GM12878 (cell line): ENCODE measurements around the gene NRTN. TPM values are rescaled to one million over a fixed set of nuclear protein-coding genes. Genes with fewer than 3 reads are reported as not detected.

Experiments
- ATAC-seq: fragments of 200-7000 bp; cut with Tn5 transposase; 3 replicates; pipeline ENCODE4 v1.9.1; 2020; ENCODE audit warnings: mild to moderate bottlenecking, moderate library complexity
- BruUV-seq: library from RNA; stranded (reverse); fragments of 400-500 nt; replicated peaks from 2 replicates; lab custom pipeline; 2021; lab: Mats Ljungman, UMichigan
- CTCF ChIA-PET: fragments of 300-600 bp; sonication (Branson Sonifier 250); formaldehyde crosslinking; extraction: SDS; loops from one replicate; lab custom pipeline; 2021; ENCODE audit warnings: inconsistent platforms; lab: Yijun Ruan, JAX
- POLR2A ChIA-PET: fragments of 350-600 bp; formaldehyde crosslinking; extraction: SDS; loops from one replicate; lab custom pipeline; 2021; ENCODE audit warnings: inconsistent platforms; lab: Charles Lee
- RAD21 ChIA-PET: fragments of 300-600 bp; sonication (Branson Sonifier 250); formaldehyde crosslinking; loops from one replicate; lab custom pipeline; 2023; ENCODE audit warnings: antibody characterized with exemption; ENCODE audit not compliant: unreplicated experiment; lab: Charles Lee
- SMC1A ChIA-PET: fragments of 300-600 bp; sonication (Branson Sonifier 250); formaldehyde crosslinking; loops from one replicate; lab custom pipeline; 2023; ENCODE audit not compliant: unreplicated experiment, uncharacterized antibody; lab: Charles Lee
- DNase-seq: peaks from one replicate; pipeline ENCODE4 v3.0.0-alpha.2; 2011; ENCODE audit warnings: low read depth, low spot score
- FAIRE-seq: peaks from 3 replicates; lab custom pipeline; 2011; peaks lifted over from hg19 to GRCh38; lab: Jason Lieb, UNC
- H2AFZ ChIP-seq: 2 replicates; pipeline ENCODE4 v1.6.0; 2011; ENCODE audit warnings: low read depth, low read length, control low read depth; ENCODE audit not compliant: control insufficient read depth
- H3K27ac ChIP-seq: 2 replicates; pipeline ENCODE4 v1.5.1; 2011; ENCODE audit warnings: control low read depth; ENCODE audit not compliant: control insufficient read depth, insufficient read depth
- H3K27me3 ChIP-seq, 2 experiments: replicated peaks in 1 of 2; 2 replicates each; pipeline versions ENCODE4 v1.6.0 to v1.6.1; 2011; ENCODE audit warnings: low read length in 1 of 2; ENCODE audit not compliant: control insufficient read depth in 2 of 2, insufficient read depth in 2 of 2
- H3K36me3 ChIP-seq, 2 experiments: 2 replicates each; pipeline ENCODE4 v1.5.1; 2011; ENCODE audit warnings: low read length in 1 of 2; ENCODE audit not compliant: control insufficient read depth in 2 of 2, insufficient read depth in 2 of 2
- H3K4me1 ChIP-seq: 2 replicates; pipeline ENCODE4 v1.6.1; 2011; ENCODE audit warnings: mild to moderate bottlenecking, low read length, moderate library complexity, mixed read lengths; ENCODE audit not compliant: control insufficient read depth, insufficient read depth
- H3K4me2 ChIP-seq: 2 replicates; pipeline ENCODE4 v1.6.0; 2011; ENCODE audit warnings: control low read depth; ENCODE audit not compliant: control insufficient read depth, insufficient read depth
- H3K4me3 ChIP-seq: fragments of 200-600 bp; sonication (generic); 2 replicates; pipeline ENCODE4 v1.5.1; 2016
- H3K79me2 ChIP-seq: 2 replicates; pipeline ENCODE4 v1.6.0; 2011; ENCODE audit warnings: low read length; ENCODE audit not compliant: control insufficient read depth, insufficient read depth
- H3K9ac ChIP-seq: 2 replicates; pipeline ENCODE4 v1.8.0; 2011; ENCODE audit warnings: low read length, control low read depth, mixed read lengths; ENCODE audit not compliant: control insufficient read depth, insufficient read depth
- H3K9me3 ChIP-seq: replicated peaks from 3 replicates; pipeline ENCODE4 v1.5.1; 2011; ENCODE audit warnings: mild to moderate bottlenecking, low read length; ENCODE audit not compliant: control insufficient read depth, insufficient read depth
- H4K20me1 ChIP-seq: 2 replicates; pipeline ENCODE4 v1.6.0; 2011; ENCODE audit not compliant: control insufficient read depth, insufficient read depth
- ATF7 ChIP-seq: fragments of 450-650 bp; IDR thresholded peaks from 2 replicates; pipeline ENCODE4 v1.6.1; 2016; ENCODE audit warnings: low read depth, mild to moderate bottlenecking
- CBFB ChIP-seq: IDR thresholded peaks from 2 replicates; pipeline ENCODE4 v1.6.1; 2016; ENCODE audit warnings: antibody characterized with exemption, low read depth
- CBX3 ChIP-seq: fragments of 200-600 bp; sonication (generic); IDR thresholded peaks from 2 replicates; pipeline ENCODE4 v1.6.1; 2016; ENCODE audit warnings: low read depth, borderline replicate concordance
- ESRRA ChIP-seq: IDR thresholded peaks from 2 replicates; pipeline ENCODE4 v1.6.1; 2012; ENCODE audit warnings: mild to moderate bottlenecking, low read length, improper control_type of control experiment
- IRF4 ChIP-seq: IDR thresholded peaks from 2 replicates; pipeline ENCODE4 v1.6.1; 2011; ENCODE audit warnings: low read depth, low read length
- NBN ChIP-seq: fragments of 450-650 bp; IDR thresholded peaks from 2 replicates; pipeline ENCODE4 v1.6.1; 2016
- PAX5 ChIP-seq: IDR thresholded peaks from 2 replicates; pipeline ENCODE4 v1.6.1; 2011; ENCODE audit warnings: low read depth, low read length, borderline replicate concordance
- RAD51 ChIP-seq: fragments of 450-650 bp; IDR thresholded peaks from 2 replicates; pipeline ENCODE4 v1.6.1; 2016; ENCODE audit warnings: moderate library complexity, mild to moderate bottlenecking, inconsistent platforms
- USF1 ChIP-seq: IDR thresholded peaks from 2 replicates; pipeline ENCODE4 v1.6.1; 2011; ENCODE audit warnings: borderline replicate concordance, low read depth, mild to moderate bottlenecking, moderate library complexity, mixed read lengths, low read length; ENCODE audit not compliant: insufficient read depth; ENCODE audit errors: extremely low read length
- ZNF384 ChIP-seq: IDR thresholded peaks from 2 replicates; pipeline ENCODE4 v1.6.1; 2012; ENCODE audit warnings: low read depth, mild to moderate bottlenecking, low read length, improper control_type of control experiment, borderline replicate concordance
- WGBS: methylation state at CpG from one replicate; pipeline ENCODE4 v1.1.6; 2016; ENCODE audit warnings: low lambda C conversion rate; ENCODE audit not compliant: insufficient replicate concordance, insufficient coverage; ENCODE audit errors: missing lambda C conversion rate; 5-methylcytosine and 5-hydroxymethylcytosine counted together
- in situ Hi-C: fragments of 300-500 bp; cut with MboI; formaldehyde crosslinking; loops from 9 replicates; pipeline ENCODE4 v1.14.3; 2018; ENCODE audit warnings: mixed read lengths
- intact Hi-C: fragments of 100-400 bp; cut with micrococcal nuclease; formaldehyde crosslinking; loops from one replicate; pipeline ENCODE4 v1.14.2; 2022; ENCODE audit not compliant: unreplicated experiment
- polyA plus RNA-seq, 11 experiments: library from polyadenylated mRNA; depleted of rRNA in 4 of 11; unstranded in 6 of 11; stranded (reverse) in 5 of 11; fragments of >200 nt; fragmentation: Nextera tagmentation in 4 of 11; fragmentation: Illumina TruSeq in 1 of 11; extraction: Ambion mirVana in 4 of 11; extraction: Trizol in 1 of 11; gene quantifications; 1 replicate in 1 of 11; 2 replicates in 10 of 11; pipeline versions ENCODE4 v1.2.1 to v1.2.3, GENCODE V29; 2011 to 2016; ENCODE audit warnings: inconsistent platforms in 2 of 11, missing spikeins in 2 of 11, low read depth in 1 of 11
- total RNA-seq, 4 experiments: library from RNA; depleted of rRNA in 3 of 4; stranded (reverse); fragments of >200 nt in 3 of 4; fragmentation: Illumina TruSeq in 1 of 4; extraction: Trizol in 1 of 4; gene quantifications; 2 replicates each; pipeline versions ENCODE4 v1.2.1 to v1.2.3, GENCODE V29; 2013 to 2021
- TF ChIP-seq, protein P1 (sequence below): fragments of 450-650 bp; IDR thresholded peaks from 2 replicates; pipeline ENCODE4 v1.6.1; 2017; ENCODE audit warnings: low read depth, mild to moderate bottlenecking, moderate library complexity

NRTN gene
- total and polyA plus RNA-seq, 10 of the 15 experiments (the other 5 are each of a cell fraction or from before 2014, with no cell fraction given): not detected

DNA sequence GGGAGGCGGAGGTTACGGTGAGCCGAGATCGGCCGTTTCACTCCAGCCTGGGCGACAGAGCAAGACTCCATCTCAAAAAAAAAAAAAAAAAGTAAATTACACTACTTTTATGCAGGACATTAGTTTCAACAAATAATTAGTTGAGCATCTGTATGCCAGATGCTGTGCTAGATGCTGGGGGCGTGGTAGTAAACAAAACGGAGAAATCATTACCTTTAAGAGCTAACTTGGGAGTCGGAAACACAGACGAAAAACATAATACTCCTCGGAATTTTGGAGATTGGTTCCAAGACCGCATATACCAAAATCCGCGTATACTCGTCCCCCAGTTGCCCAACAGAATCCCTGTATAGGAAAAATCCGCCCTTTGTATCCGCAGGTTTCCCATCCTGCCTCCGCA is 12.6 kb upstream of the NRTN start:
- H3K9ac ChIP-seq: no peak overlapping the region
- no peaks in the 10 kb centered on the region for H3K27me3 ChIP-seq
- ChIA-PET CTCF (interaction anchor here (2.1 to 3.6 kb wide), 2 partner anchors 12 to 18 kb away, joined by 7 to 25 read pairs; partner anchors contain the start of gene NRTN), RAD21 (no interaction called here), SMC1A (no interaction called here), POLR2A (interaction anchor here (0.6 kb wide), 1 partner anchor 8 kb away, joined by 4 read pairs; no protein-coding TSS in a partner anchor)
- ATAC-seq: no peak
- intact Hi-C loops (no loop called here), in situ Hi-C loops (no loop called here)
- H3K4me1 ChIP-seq: peaks cover 3% of the 10 kb centered on the region; the same call in 1 of the 2 replicates
- peaks cover 5% of the 10 kb centered on the region for H3K79me2 ChIP-seq
- H3K9me3 ChIP-seq: no peaks in the 10 kb centered on the region
- 80% methylated on average over 12 of the region's 18 CpGs for WGBS
- BruUV-seq: no TSS peak
- peaks cover 4 to 12% of the 10 kb centered on the region in 2 experiments; a peak in 3 of 4 replicates for H3K36me3 ChIP-seq
- TF ChIP-seq ZNF384 (no peak), RAD51 (no peak), IRF4 (no peak), NBN (no peak), ESRRA (no peak), PAX5 (no peak), USF1 (no peak), ATF7 (no peak), CBX3 (no peak), CBFB (no peak)
- TF ChIP-seq, protein P1, sequence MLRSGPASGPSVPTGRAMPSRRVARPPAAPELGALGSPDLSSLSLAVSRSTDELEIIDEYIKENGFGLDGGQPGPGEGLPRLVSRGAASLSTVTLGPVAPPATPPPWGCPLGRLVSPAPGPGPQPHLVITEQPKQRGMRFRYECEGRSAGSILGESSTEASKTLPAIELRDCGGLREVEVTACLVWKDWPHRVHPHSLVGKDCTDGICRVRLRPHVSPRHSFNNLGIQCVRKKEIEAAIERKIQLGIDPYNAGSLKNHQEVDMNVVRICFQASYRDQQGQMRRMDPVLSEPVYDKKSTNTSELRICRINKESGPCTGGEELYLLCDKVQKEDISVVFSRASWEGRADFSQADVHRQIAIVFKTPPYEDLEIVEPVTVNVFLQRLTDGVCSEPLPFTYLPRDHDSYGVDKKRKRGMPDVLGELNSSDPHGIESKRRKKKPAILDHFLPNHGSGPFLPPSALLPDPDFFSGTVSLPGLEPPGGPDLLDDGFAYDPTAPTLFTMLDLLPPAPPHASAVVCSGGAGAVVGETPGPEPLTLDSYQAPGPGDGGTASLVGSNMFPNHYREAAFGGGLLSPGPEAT: no peak
- no peak overlapping the region for H3K4me2 ChIP-seq
- FAIRE-seq: no peak
- H3K4me3 ChIP-seq: no peak overlapping the region
- no peaks in the 10 kb centered on the region for H4K20me1 ChIP-seq
- H2AFZ ChIP-seq: no peak overlapping the region
- no peak overlapping the region for H3K27ac ChIP-seq
- no peak for DNase-seq
